ENCODE results near the gene UBE4A. TPM values are rescaled to one million over a fixed set of nuclear protein-coding genes. Genes with fewer than 3 reads are reported as not detected.

Gene UBE4A
- total RNA-seq, 1 donor from 2014 or later, result 44.1 TPM

DNA sequence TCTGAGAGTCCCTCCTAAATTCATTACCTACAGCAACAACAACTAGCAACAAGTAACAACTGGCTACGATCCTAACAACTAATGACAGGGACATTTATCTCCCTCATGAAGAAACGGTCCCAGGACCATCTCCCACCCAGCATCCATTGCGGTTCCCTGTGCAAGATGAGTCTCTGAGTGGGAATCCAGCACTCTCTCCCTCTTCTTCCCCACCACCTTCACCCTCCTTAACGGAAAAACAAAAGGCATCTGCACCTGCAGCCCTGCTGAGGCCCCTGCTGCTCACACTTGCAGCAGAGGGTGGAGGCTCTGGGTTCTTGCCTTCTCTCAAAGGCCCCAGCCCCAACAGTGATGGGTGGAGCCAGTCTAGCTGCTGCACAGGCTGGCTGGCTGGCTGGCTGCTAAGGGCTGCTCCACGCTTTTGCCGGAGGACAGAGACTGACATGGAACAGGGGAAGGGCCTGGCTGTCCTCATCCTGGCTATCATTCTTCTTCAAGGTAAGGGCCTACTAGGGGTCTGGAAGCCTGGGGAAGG lies 15.4 kb upstream of the UBE4A start, which contains the start of gene CD3G:
Gene CD3G (plus strand): TSS at position 364 of the 535 bp plus-strand sequence. CDS start 80 bp downstream, at position 444.
- intact Hi-C loops (cut with micrococcal nuclease), result loop anchor here (5.0 kb wide), 2 partner anchors 92 to 93 kb away; partner anchors contain the start of genes KMT2A and MPZL3
- peak within 1 kb of the TSS; percentile 85 for H3K27ac Mint-ChIP-seq
- peaks cover 62% of the 10 kb centered on the region for H3K36me3 Mint-ChIP-seq (ENCODE audit: low read depth)
- H3K4me1 Mint-ChIP-seq (ENCODE audit: low read depth), result peaks cover 68% of the 10 kb centered on the region
- H3K27me3 Mint-ChIP-seq (ENCODE audit: low read depth), result no peaks in the 10 kb centered on the region
- peak; percentile 65 for DNase-seq (ENCODE audit: low spot score)
- no peaks in the 10 kb centered on the region for H3K9me3 Mint-ChIP-seq
- peak within 1 kb of the TSS; percentile 86 for H3K4me3 Mint-ChIP-seq (ENCODE audit: low read depth)

GRCh38 chr11:118349475-118349874 lies 9.9 kb upstream of the UBE4A start:
- no peaks in the 10 kb centered on the region for H3K9me3 Mint-ChIP-seq
- H3K27ac Mint-ChIP-seq, result peak overlapping the region; percentile 35
- H3K4me3 Mint-ChIP-seq (ENCODE audit: low read depth), result no peak overlapping the region
- DNase-seq (ENCODE audit: low spot score), result no peak
- peaks cover 75% of the 10 kb centered on the region for H3K36me3 Mint-ChIP-seq (ENCODE audit: low read depth)
- H3K27me3 Mint-ChIP-seq (ENCODE audit: low read depth), result no peaks in the 10 kb centered on the region
- intact Hi-C loops (cut with micrococcal nuclease), result no loop called here
- peaks cover 36% of the 10 kb centered on the region for H3K4me1 Mint-ChIP-seq (ENCODE audit: low read depth)

GRCh38 chr11:118353084-118353710 lies 6.2 kb upstream of the UBE4A start:
- Mint-ChIP-seq H3K4me3 (ENCODE audit: low read depth) (no peak overlapping the region), H3K27me3 (ENCODE audit: low read depth) (no peaks in the 10 kb centered on the region), H3K9me3 (no peaks in the 10 kb centered on the region), H3K4me1 (ENCODE audit: low read depth) (peaks cover 13% of the 10 kb centered on the region), H3K27ac (peak overlapping the region; percentile 68), H3K36me3 (ENCODE audit: low read depth) (peaks cover 50% of the 10 kb centered on the region)
- intact Hi-C loops (cut with micrococcal nuclease), result loop anchor here (2.0 to 5.0 kb wide), 2 partner anchors 58 to 206 kb away; no protein-coding TSS in a partner anchor
- no peak for DNase-seq (ENCODE audit: low spot score)

GRCh38 chr11:118358071-118358470 lies 1.3 kb upstream of the UBE4A start:
- peaks cover 16% of the 10 kb centered on the region for H3K36me3 Mint-ChIP-seq (ENCODE audit: low read depth)
- H3K27ac Mint-ChIP-seq, result no peak overlapping the region
- H3K4me1 Mint-ChIP-seq (ENCODE audit: low read depth), result peaks cover 31% of the 10 kb centered on the region

GRCh38 chr11:118364956-118365615 lies 5.7 kb downstream of the UBE4A start:
- Mint-ChIP-seq H3K27me3 (ENCODE audit: low read depth) (no peaks in the 10 kb centered on the region), H3K4me3 (ENCODE audit: low read depth) (no peak overlapping the region), H3K4me1 (ENCODE audit: low read depth) (peaks cover 22% of the 10 kb centered on the region), H3K9me3 (no peaks in the 10 kb centered on the region), H3K27ac (peak overlapping the region; percentile 35), H3K36me3 (ENCODE audit: low read depth) (peaks cover 56% of the 10 kb centered on the region)
- no peak for DNase-seq (ENCODE audit: low spot score)
- intact Hi-C loops (cut with micrococcal nuclease), result no loop called here

More at GRCh38 chr11:118358071-118358470, 1.3 kb upstream of the UBE4A start:
- Mint-ChIP-seq H3K4me3 (ENCODE audit: low read depth) (no peak overlapping the region), H3K9me3 (no peaks in the 10 kb centered on the region), H3K27me3 (ENCODE audit: low read depth) (no peaks in the 10 kb centered on the region)
- no peak for DNase-seq (ENCODE audit: low spot score)
- intact Hi-C loops (cut with micrococcal nuclease), result loop anchor here (5.0 kb wide), 1 partner anchor 156 kb away; no protein-coding TSS in a partner anchor

GRCh38 chr11:118366287-118366686 lies 6.9 kb downstream of the UBE4A start:
- Mint-ChIP-seq H3K4me1 (ENCODE audit: low read depth) (peaks cover 17% of the 10 kb centered on the region), H3K4me3 (ENCODE audit: low read depth) (no peak overlapping the region), H3K27ac (no peak overlapping the region), H3K9me3 (no peaks in the 10 kb centered on the region), H3K36me3 (ENCODE audit: low read depth) (peaks cover 66% of the 10 kb centered on the region), H3K27me3 (ENCODE audit: low read depth) (no peaks in the 10 kb centered on the region)
- no peak for DNase-seq (ENCODE audit: low spot score)
- intact Hi-C loops (cut with micrococcal nuclease), result no loop called here

DNA sequence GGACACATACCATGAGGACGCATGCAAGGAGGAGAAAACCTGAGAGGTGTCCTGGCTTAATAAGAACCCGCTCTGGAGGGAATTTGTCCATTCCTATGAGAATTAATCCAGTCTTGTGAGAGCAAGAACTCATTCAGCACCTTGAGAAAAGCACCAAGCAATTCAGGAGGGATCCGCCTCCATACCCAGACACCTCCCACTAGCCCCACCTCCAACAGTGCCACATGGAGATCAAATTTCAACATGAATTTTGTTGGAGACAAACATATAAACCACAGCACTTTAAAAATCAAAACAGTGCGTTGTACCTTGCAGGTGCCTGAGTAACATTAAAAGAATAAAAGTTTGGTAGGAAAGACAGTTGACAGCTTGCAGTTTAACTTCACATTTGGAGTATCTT lies 11.4 kb downstream of the UBE4A start:
- Mint-ChIP-seq H3K27ac (no peak overlapping the region), H3K27me3 (ENCODE audit: low read depth) (no peaks in the 10 kb centered on the region), H3K36me3 (ENCODE audit: low read depth) (peaks cover 87% of the 10 kb centered on the region), H3K9me3 (no peaks in the 10 kb centered on the region), H3K4me3 (ENCODE audit: low read depth) (no peak overlapping the region), H3K4me1 (ENCODE audit: low read depth) (peaks cover 2% of the 10 kb centered on the region)
- intact Hi-C loops (cut with micrococcal nuclease), result no loop called here
- no peak for DNase-seq (ENCODE audit: low spot score)

- peaks cover 88% of the 10 kb centered on the region for H3K36me3 Mint-ChIP-seq (ENCODE audit: low read depth)
- H3K27me3 Mint-ChIP-seq (ENCODE audit: low read depth), result no peaks in the 10 kb centered on the region
- no peaks in the 10 kb centered on the region for H3K9me3 Mint-ChIP-seq
- no peak overlapping the region for H3K4me3 Mint-ChIP-seq (ENCODE audit: low read depth)
- no peak for DNase-seq (ENCODE audit: low spot score)
- intact Hi-C loops (cut with micrococcal nuclease), result no loop called here
- H3K27ac Mint-ChIP-seq, result no peak overlapping the region
- peaks cover 4% of the 10 kb centered on the region for H3K4me1 Mint-ChIP-seq (ENCODE audit: low read depth)
These were observed 13.9 kb downstream of the UBE4A start for GRCh38 chr11:118373263-118373662.

DNA sequence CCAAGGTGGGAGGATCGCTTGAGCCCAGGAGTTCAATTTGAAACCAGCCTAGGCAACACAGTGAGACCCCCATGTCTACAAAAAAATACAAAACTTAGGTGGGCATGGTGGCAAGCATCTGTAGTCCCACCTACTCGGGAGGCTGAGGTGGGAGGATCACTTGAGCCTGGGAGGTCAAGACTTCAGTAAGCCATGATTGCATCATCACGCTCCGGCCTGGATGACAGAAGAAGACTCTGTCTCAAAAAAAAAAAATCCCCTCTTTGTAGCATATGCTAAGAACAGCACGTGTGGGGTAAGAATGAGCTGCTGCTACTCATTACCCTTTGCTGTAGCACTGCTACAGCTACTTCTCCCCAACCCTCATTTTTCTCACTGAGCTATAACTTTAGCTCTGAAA lies 14.5 kb downstream of the UBE4A start:
- no peaks in the 10 kb centered on the region for H3K9me3 Mint-ChIP-seq

DNA sequence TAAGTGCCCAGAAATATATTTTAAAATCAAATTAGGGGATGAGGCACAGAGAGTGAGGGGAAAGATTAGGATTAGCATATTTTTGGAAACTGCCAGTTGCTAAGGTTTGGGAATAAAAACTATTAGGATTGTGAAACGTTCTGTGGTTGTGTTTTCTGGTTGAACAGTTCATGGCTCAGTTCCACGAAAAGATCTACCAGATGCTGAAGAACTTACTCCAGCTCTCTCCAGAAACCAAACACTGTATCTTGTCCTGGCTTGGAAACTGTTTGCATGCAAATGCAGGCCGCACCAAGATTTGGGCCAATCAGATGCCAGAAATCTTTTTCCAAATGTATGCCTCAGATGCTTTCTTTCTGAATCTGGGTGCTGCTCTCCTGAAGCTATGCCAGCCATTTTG lies 15.3 kb downstream of the UBE4A start:
- H3K4me3 Mint-ChIP-seq (ENCODE audit: low read depth), result no peak overlapping the region

More for the DNA sequence above, 14.5 kb downstream of the UBE4A start:
- intact Hi-C loops (cut with micrococcal nuclease), result no loop called here
- H3K36me3 Mint-ChIP-seq (ENCODE audit: low read depth), result peaks cover 86% of the 10 kb centered on the region
- H3K27ac Mint-ChIP-seq, result no peak overlapping the region
- no peak overlapping the region for H3K4me3 Mint-ChIP-seq (ENCODE audit: low read depth)
- peaks cover 4% of the 10 kb centered on the region for H3K4me1 Mint-ChIP-seq (ENCODE audit: low read depth)
- no peaks in the 10 kb centered on the region for H3K27me3 Mint-ChIP-seq (ENCODE audit: low read depth)
- no peak for DNase-seq (ENCODE audit: low spot score)

DNA sequence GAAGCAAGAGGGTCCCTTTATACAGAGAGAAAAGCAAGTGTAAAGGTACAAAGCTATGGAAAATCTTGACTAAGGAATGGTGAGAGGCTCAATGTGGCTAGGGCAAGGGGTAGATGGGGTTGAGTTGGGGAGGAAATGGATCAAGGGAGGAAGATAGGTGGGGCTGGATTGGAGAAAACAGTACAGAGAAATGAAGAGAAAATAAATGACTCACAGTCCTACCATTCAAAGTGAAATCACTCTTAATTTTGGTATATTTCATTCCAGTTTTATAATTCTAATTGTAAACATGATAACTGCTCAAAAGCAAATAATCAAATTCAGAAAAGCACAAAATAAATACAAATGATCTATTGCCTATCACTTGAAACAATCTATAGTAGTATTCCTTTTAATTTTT lies 16.6 kb downstream of the UBE4A start:
- DNase-seq (ENCODE audit: low spot score), result no peak
- Mint-ChIP-seq H3K27ac (peak overlapping the region; percentile 53), H3K4me1 (ENCODE audit: low read depth) (peaks cover 4% of the 10 kb centered on the region), H3K27me3 (ENCODE audit: low read depth) (no peaks in the 10 kb centered on the region), H3K9me3 (no peaks in the 10 kb centered on the region), H3K4me3 (ENCODE audit: low read depth) (no peak overlapping the region), H3K36me3 (ENCODE audit: low read depth) (peaks cover 82% of the 10 kb centered on the region)
- intact Hi-C loops (cut with micrococcal nuclease), result no loop called here

More for the DNA sequence above, 15.3 kb downstream of the UBE4A start:
- intact Hi-C loops (cut with micrococcal nuclease), result no loop called here
- no peak for DNase-seq (ENCODE audit: low spot score)
- peaks cover 85% of the 10 kb centered on the region for H3K36me3 Mint-ChIP-seq (ENCODE audit: low read depth)
- H3K4me1 Mint-ChIP-seq (ENCODE audit: low read depth), result peaks cover 4% of the 10 kb centered on the region
- H3K27me3 Mint-ChIP-seq (ENCODE audit: low read depth), result no peaks in the 10 kb centered on the region
- no peak overlapping the region for H3K27ac Mint-ChIP-seq
- no peaks in the 10 kb centered on the region for H3K9me3 Mint-ChIP-seq

GRCh38 chr11:118379497-118379896 lies 20.1 kb downstream of the UBE4A start:
- intact Hi-C loops (cut with micrococcal nuclease), result no loop called here
- Mint-ChIP-seq H3K27me3 (ENCODE audit: low read depth) (no peaks in the 10 kb centered on the region), H3K4me1 (ENCODE audit: low read depth) (peaks cover 4% of the 10 kb centered on the region), H3K36me3 (ENCODE audit: low read depth) (peaks cover 78% of the 10 kb centered on the region), H3K9me3 (no peaks in the 10 kb centered on the region), H3K27ac (no peak overlapping the region), H3K4me3 (ENCODE audit: low read depth) (no peak overlapping the region)
- DNase-seq (ENCODE audit: low spot score), result no peak

DNA sequence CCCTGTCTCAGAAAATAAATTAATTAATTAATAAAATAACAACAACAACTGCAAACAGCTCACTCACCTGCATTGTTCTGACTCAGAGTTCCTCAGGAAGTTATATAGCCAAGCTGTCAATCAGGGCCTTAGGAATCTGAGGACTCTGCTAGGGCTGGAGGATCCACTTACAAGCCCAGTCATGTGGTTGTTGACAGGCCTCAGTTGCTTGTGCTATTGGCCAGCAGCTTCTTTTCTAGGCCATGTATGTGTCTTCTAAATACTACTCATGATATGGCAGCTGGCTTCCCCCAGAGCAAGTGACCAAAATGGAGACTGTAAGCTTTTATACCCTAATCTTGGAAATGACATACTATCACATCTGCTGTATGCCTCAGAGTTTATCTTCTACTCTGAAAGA lies 21.2 kb downstream of the UBE4A start:
- Mint-ChIP-seq H3K4me3 (ENCODE audit: low read depth) (no peak overlapping the region), H3K4me1 (ENCODE audit: low read depth) (peaks cover 4% of the 10 kb centered on the region), H3K36me3 (ENCODE audit: low read depth) (peaks cover 78% of the 10 kb centered on the region), H3K9me3 (no peaks in the 10 kb centered on the region), H3K27ac (no peak overlapping the region), H3K27me3 (ENCODE audit: low read depth) (no peaks in the 10 kb centered on the region)
- intact Hi-C loops (cut with micrococcal nuclease), result no loop called here
- no peak for DNase-seq (ENCODE audit: low spot score)

All from activated T-helper 2 cell treated with anti-CD3 and anti-CD28 coated beads, Interferon-gamma antibody, Interleukin-2, Interleukin-4, amounts not matched to agents 10 μg/mL and 5 μg/mL and 100 μg/mL, durations not matched to agents 14 hours and 24 hours and 36 hours (primary cell).